Measurements from ENCODE around the gene MEA1. TPM values are rescaled to one million over a fixed set of nuclear protein-coding genes. Genes with fewer than 3 reads are reported as not detected.

The MEA1 gene
- total RNA-seq, 4 donors from 2014 or later, result 25.0 to 33.5 (median 25.9) TPM

GRCh38 chr6:43060034-43060754 is 46.4 kb upstream of the MEA1 start:
- intact Hi-C loops (cut with DNase I; ENCODE audit: low total_unique reads), result no loop called here
- peaks cover 0 to 52% of the 10 kb centered on the region in 2 donors for H3K36me3 ChIP-seq
- H3K4me1 ChIP-seq, result peaks cover 21 to 29% of the 10 kb centered on the region in 2 donors
- peak; percentile 16 to 33 for ATAC-seq
- no peaks in the 10 kb centered on the region for H3K27me3 ChIP-seq
- peak overlapping the region; percentile 90 to 99 (median 95) for H3K27ac ChIP-seq
- TF ChIP-seq CTCF (IDR thresholded peaks at IDR 0.05 in 4 of 5, conservative IDR thresholded peaks at IDR 0.05 in 1 of 5) (no peak), POLR2A (IDR thresholded peaks at IDR 0.05) (no peak)
- peak overlapping the region; percentile 74 to 98 (median 87) for H3K4me3 ChIP-seq
- DNase-seq, result peak in 1 of 2 donors; percentile 41
- in situ Hi-C loops (cut with MboI; ENCODE audit: low sequenced_read_pairs in 4 of 4), result no loop called here
- H3K9me3 ChIP-seq, result no peaks in the 10 kb centered on the region

DNA sequence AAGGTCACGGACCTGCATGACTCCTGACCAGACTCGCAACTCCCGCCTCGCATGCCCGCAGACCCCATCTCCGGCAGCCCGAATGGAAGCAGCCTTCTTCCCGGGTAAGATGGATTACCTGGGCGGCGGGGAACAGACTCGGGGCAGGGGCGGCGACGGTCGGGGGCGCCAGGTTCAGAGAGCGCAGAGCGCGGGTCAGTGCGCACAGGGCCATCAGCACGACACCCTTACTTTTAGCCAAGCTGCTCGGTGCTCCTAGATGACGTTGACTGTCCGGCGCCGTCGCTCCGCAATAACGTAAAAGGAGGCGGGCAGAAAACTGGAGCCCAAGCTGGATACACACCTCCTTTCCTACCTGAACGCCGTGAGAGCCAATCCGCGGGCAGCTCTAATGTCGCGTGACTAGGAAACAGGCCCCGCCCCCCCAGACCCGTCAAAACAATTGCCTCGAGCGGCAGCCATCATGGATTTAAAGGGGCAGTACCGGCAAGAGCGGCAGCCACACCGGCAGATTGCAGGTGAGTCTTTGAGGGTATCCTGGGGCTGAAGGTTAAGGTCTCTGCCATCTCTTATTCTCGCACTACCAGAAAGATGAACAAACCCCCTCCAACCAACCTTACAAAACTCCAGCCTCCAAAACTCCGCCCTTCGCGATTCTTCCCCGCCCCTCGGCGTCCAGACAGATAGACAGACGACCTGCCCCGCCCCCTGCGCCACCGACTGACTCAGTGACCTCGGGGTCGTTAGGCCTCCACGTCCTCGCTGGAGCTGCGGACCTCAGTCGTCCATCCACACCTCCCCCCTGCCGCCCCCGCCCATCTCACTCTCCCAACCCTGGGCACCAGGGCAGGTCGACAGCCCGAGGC is 45.7 kb upstream of the MEA1 start, which contains the start of the genes KLC4 and MRPL2:
TSS of gene KLC4 (plus strand) at position 464 of the 866 bp plus-strand sequence. CDS start 1,705 bp downstream, outside the sequence.
TSS of gene MRPL2 (minus strand) at position 267 of the 866 bp plus-strand sequence. CDS start at position 214, 53 bp downstream.
- Histone ChIP-seq H3K4me1 (peaks cover 24 to 30% of the 10 kb centered on the region in 2 donors), H3K27ac (peak within 1 kb of the TSS; percentile 90 to 99 (median 95)), H3K4me3 (peak within 1 kb of the TSS; percentile 87 to 98 (median 92)), H3K27me3 (no peaks in the 10 kb centered on the region), H3K36me3 (peaks cover 0 to 46% of the 10 kb centered on the region in 2 donors), H3K9me3 (no peaks in the 10 kb centered on the region)
- DNase-seq (peak; percentile 99), ATAC-seq (peak; percentile 94 to 97)
- in situ Hi-C loops (cut with MboI; ENCODE audit: low sequenced_read_pairs in 4 of 4) (no loop called here), intact Hi-C loops (cut with DNase I; ENCODE audit: low total_unique reads) (loop anchor here (1.0 to 10.0 kb wide), 6 partner anchors 45 to 315 kb away; partner anchors contain the start of genes KLHDC3, PEX6 and TBCC)
- peak; percentile 72 to 88 for TF ChIP-seq POLR2A (IDR thresholded peaks at IDR 0.05)
- TF ChIP-seq CTCF (IDR thresholded peaks at IDR 0.05 in 4 of 5, conservative IDR thresholded peaks at IDR 0.05 in 1 of 5), result no peak

DNA sequence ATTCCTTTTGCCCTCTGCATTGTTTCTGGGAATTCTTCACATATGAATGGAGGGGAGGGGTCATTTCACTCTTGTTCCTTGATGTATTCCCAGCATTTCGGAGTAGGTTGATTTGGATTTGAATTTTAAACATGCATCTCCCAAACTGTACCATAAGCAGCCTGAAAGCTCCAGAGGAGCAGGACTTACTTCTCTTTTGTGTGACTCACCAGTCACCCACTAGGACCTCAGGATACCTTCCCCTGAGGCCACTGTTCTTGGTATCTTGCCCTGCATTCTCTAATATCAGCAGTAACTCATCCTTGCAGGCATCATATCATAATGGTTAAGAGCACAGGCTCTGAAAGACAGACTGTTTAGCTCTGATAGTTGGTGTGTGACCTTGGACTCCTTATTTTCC is 44.8 kb upstream of the MEA1 start:
- intact Hi-C loops (cut with DNase I; ENCODE audit: low total_unique reads) (loop anchor here (2.0 to 10.0 kb wide), 3 partner anchors 80 to 314 kb away; partner anchors contain the start of genes PEX6 and TBCC), in situ Hi-C loops (cut with MboI; ENCODE audit: low sequenced_read_pairs in 4 of 4) (no loop called here)
- Histone ChIP-seq H3K4me1 (peaks cover 28 to 34% of the 10 kb centered on the region in 2 donors), H3K27ac (peak overlapping the region; percentile 90 to 99 (median 95)), H3K27me3 (no peaks in the 10 kb centered on the region), H3K4me3 (peak overlapping the region; percentile 87 to 98 (median 92)), H3K9me3 (no peaks in the 10 kb centered on the region), H3K36me3 (peaks cover 0 to 37% of the 10 kb centered on the region in 2 donors)
- TF ChIP-seq CTCF (IDR thresholded peaks at IDR 0.05 in 4 of 5, conservative IDR thresholded peaks at IDR 0.05 in 1 of 5) (no peak), POLR2A (IDR thresholded peaks at IDR 0.05) (no peak)
- ATAC-seq, result no peak
- DNase-seq, result no peak

- ATAC-seq, result no peak
- in situ Hi-C loops (cut with MboI; ENCODE audit: low sequenced_read_pairs in 4 of 4), result no loop called here
These were observed 42.2 kb upstream of the MEA1 start for GRCh38 chr6:43055966-43056365.

More at GRCh38 chr6:43055966-43056365, 42.2 kb upstream of the MEA1 start:
- Histone ChIP-seq H3K36me3 (peaks cover 0 to 29% of the 10 kb centered on the region in 2 donors), H3K9me3 (no peaks in the 10 kb centered on the region), H3K4me1 (peaks cover 24 to 41% of the 10 kb centered on the region in 2 donors), H3K27me3 (no peaks in the 10 kb centered on the region), H3K4me3 (no peak overlapping the region), H3K27ac (no peak overlapping the region)
- no peak for DNase-seq
- intact Hi-C loops (cut with DNase I; ENCODE audit: low total_unique reads), result loop anchor here (2.0 to 10.0 kb wide), 3 partner anchors 71 to 311 kb away; partner anchors contain the start of genes PPP2R5D and TBCC
- TF ChIP-seq POLR2A (IDR thresholded peaks at IDR 0.05), result no peak
